Skin of body (tissue), 2 donors: ENCODE measurements around the gene MMS19. TPM values are rescaled to one million over a fixed set of nuclear protein-coding genes. Genes with fewer than 3 reads are reported as not detected.
A peak's percentile ranks its signal among the peaks of the same experiment; 100 is the strongest.
"Not testable (repeated sequence)": the region's sequence is repeated elsewhere in the genome, so short reads cannot be mapped to it uniquely, and the experiment has no call there.

Experiments used
- DNase-seq: peaks from one replicate; lab custom pipeline; 2025; lab: John Stamatoyannopoulos, UW
- total RNA-seq: library from RNA; depleted of rRNA; stranded (reverse); fragments of >200 nt; gene quantifications from one replicate; pipeline ENCODE4 v1.2.3, GENCODE V29; 2014

Gene MMS19
- 48.7 TPM for total RNA-seq

- DNase-seq: peak; percentile 96
Observed at GRCh38 chr10:97498076-97498840, at the start of gene MMS19. MMS19 (minus strand) TSS chr10:97498422; CDS start chr10:97498384, 38 bp downstream.

GRCh38 chr10:97547962-97548361 lies 49.7 kb upstream of the MMS19 start:
- no peak for DNase-seq

GRCh38 chr10:97547271-97547600 lies 49.0 kb upstream of the MMS19 start:
- DNase-seq: no peak

GRCh38 chr10:97546456-97547270 lies 48.4 kb upstream of the MMS19 start:
- DNase-seq: no peak

- peak; percentile 67 for DNase-seq
Observed at GRCh38 chr10:97543025-97543546, 44.9 kb upstream of the MMS19 start.

- peak; percentile 88 for DNase-seq
Observed at GRCh38 chr10:97542169-97543024, 44.2 kb upstream of the MMS19 start.

- DNase-seq: no peak
Observed at GRCh38 chr10:97540669-97541500, 42.7 kb upstream of the MMS19 start.

- DNase-seq: no peak
Observed at GRCh38 chr10:97539523-97540200, 41.4 kb upstream of the MMS19 start.

- DNase-seq: no peak
Observed at GRCh38 chr10:97538839-97539238, 40.6 kb upstream of the MMS19 start.

GRCh38 chr10:97538411-97538810 lies 40.2 kb upstream of the MMS19 start:
- no peak for DNase-seq

GRCh38 chr10:97537186-97537869 lies 39.1 kb upstream of the MMS19 start:
- DNase-seq: no peak

- DNase-seq: no peak
Observed at GRCh38 chr10:97534746-97535367, 36.6 kb upstream of the MMS19 start.

- no peak for DNase-seq
Observed at GRCh38 chr10:97533888-97534287, 35.7 kb upstream of the MMS19 start.

GRCh38 chr10:97532935-97533671 lies 34.9 kb upstream of the MMS19 start:
- no peak for DNase-seq

GRCh38 chr10:97531401-97531986 lies 33.3 kb upstream of the MMS19 start:
- no peak for DNase-seq

GRCh38 chr10:97529685-97530465 lies 31.7 kb upstream of the MMS19 start:
- no peak for DNase-seq

GRCh38 chr10:97528876-97529275 lies 30.7 kb upstream of the MMS19 start:
- DNase-seq: not testable (repeated sequence)
